Erythroblast (primary cell): ENCODE data around the gene PHLDA2.

ENCODE experiments used
- GATA1 ChIP-seq: IDR thresholded peaks from 2 replicates; pipeline ENCODE4 v1.6.1; 2011; ENCODE audit warnings: low read depth, mild to moderate bottlenecking, control low read depth, low read length, moderate library complexity
- POLR2A ChIP-seq: IDR thresholded peaks from 2 replicates; pipeline ENCODE4 v1.6.1; 2011; ENCODE audit warnings: mild to moderate bottlenecking, low read length

DNA sequence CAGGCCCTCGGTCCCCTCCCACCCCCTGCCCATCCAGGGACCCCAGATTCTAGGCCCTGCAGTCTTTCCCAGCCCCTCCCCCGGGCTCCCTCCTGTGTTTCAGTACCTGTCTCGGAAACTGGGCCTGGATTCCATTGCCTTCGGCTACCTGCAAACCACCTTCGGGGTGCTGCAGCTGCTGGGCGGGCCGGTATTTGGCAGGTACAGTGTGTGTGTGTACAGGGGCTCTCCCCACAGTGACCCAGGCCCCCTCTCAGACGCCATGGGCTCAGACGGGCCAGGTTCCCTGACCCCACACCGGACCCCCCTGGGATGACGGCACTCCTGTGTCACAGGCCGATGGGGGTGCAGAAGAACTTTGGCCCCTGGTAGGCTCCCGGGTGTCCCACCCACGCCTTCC lies 21.1 kb downstream of the PHLDA2 start:
- TF ChIP-seq POLR2A (no peak), GATA1 (no peak)
